GM21717 (cell line): ENCODE measurements around the gene CBFB.
"Not testable (repeated sequence)": the region's sequence is repeated elsewhere in the genome, so short reads cannot be mapped to it uniquely, and the experiment has no call there.

Source experiments
- ATAC-seq: cut with Tn5 transposase; IDR thresholded peaks from one replicate; pipeline ENCODE4 v1.9.1; 2021; ENCODE audit warnings: mild to moderate bottlenecking, moderate library complexity; ENCODE audit not compliant: unreplicated experiment

Gene CBFB

DNA sequence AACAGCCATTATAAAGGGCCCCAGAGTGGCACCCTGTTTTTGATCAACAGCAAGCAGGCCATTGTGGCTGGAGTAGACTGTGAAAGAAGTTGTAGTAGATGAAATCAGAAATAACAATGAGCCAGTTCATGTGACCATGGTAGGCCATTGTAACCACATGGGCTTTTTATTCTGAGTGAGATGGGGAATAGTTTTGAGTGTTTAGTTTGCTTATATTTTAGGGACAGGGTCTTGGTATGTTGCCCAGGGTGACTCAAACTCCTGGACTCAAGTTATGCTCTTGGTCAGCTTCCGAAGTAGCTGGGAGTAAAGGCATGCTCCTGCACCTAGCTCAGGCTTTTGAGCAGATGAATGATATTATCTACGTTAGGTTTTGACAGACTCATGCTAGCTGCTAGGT lies 12.0 kb downstream of the CBFB start:
- no peak for ATAC-seq

DNA sequence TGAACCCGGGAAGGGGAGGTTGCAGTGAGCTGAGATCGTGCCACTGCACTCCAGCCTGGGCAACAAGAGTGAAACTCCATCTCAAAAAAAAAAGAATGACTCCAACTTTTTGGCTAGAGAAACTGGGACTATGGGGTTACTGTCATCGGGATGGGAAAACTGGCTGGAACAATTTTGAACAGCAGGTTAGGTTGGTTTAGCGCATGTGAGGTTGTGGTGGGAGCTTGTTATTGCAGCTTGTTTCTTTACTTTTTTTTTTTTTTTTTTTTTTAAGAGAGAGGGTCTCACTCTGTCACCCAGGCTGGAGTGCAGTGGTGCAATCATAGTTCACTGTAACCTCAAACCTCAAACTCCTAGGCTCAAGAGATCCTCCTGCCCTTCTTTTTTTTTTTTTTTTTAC lies 12.6 kb downstream of the CBFB start:
- not testable (repeated sequence) for ATAC-seq

DNA sequence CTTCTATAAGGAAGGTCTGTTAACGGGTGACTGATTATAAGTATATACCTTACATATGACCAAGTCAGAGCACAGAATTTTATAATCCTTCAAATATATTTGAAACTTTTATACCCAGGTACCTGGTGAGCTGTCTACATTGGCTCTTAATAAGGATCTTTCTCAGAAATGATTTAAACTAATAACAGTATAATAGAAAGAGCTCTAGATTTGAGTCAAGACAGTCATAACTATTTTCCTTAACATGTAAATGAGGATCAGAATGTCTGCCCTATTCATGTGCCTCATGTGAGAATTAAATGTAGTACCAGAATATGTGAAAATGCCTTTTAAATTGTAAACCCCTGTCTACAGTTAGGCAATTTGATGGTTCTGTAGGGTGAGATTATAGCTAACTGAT lies 14.5 kb downstream of the CBFB start:
- no peak for ATAC-seq

DNA sequence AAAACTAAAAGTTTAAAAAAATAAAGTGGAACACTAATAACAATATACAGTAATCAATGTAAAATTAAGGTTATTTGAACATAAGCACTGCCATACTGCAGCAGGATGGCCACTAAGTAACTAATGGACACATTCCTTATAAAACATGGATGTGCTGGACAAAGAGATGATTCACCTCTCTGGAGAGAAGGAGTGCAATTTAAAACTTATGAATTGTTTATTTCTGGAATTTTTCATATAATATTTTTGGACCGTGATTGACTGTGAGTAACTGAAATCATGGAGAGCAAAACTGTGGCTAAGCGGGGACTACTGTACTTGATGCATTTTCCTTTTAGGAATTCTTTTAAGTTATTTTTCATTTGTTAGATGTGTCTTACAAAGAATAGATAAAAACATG lies 21.8 kb downstream of the CBFB start:
- no peak for ATAC-seq

DNA sequence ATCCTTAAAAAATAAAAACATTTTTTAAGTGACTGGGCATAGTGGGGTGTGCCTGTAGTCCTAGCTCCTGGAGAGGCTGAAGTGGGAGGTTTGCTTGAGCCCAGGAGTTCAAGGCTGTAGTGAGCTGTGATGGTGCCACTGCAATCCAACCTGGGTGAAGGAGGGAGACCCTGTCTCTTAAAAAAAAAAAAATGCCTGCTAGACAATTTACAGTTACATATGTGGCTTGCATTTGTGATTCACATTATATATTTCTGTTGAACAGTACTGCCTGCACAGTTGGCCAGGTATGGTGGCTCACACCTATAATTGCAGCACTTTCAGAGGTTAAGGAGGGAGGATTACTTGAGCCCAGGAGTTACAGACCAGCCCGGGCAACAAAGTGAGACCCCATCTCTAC lies 23.4 kb downstream of the CBFB start:
- no peak for ATAC-seq

DNA sequence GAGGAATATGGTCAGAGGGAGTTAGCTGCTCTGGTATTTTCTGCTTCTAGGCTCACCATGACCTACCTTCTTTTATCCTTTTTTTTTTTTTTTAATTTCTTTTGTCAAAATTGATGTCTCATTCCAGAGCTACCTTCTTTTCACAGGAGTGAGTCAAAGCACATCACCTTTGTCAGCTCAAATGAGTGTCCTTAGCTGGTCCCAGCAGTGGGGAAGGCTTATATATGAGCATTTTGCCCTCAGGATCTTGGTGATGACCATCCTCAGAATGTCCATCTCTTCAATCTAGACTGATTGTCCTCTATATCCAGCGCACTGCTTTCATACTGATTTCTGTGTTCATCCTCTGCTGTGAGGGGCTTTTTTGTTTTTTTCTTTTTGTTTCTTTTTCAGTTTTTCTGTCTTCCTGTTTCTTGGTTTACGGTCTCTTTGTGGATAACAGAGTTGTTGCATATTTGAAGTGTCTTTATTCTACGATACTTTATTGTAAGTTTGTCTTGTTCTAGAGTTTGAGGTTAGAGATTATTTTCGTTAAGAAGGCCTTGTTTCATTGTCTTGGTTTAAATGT lies 24.9 kb downstream of the CBFB start:
- ATAC-seq, result no peak

DNA sequence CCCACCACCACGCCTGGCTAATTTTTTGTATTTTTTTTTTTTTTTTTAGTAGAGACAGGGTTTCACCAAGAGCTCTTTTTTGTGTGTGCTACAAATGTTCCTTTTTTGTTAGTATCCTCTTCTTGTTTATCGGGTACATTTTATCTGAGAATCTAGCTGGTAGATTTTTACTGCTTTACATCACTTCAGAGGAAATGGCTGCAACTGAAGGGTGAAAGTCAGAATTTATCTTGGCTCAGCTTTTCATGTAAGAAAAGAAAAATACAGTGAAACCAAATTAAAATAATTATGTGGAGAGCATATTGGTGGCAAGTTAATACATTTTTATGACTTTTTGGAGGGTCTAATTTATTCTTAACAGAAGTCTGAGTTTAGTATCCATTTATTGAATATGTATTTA lies 26.0 kb downstream of the CBFB start:
- ATAC-seq, result no peak

DNA sequence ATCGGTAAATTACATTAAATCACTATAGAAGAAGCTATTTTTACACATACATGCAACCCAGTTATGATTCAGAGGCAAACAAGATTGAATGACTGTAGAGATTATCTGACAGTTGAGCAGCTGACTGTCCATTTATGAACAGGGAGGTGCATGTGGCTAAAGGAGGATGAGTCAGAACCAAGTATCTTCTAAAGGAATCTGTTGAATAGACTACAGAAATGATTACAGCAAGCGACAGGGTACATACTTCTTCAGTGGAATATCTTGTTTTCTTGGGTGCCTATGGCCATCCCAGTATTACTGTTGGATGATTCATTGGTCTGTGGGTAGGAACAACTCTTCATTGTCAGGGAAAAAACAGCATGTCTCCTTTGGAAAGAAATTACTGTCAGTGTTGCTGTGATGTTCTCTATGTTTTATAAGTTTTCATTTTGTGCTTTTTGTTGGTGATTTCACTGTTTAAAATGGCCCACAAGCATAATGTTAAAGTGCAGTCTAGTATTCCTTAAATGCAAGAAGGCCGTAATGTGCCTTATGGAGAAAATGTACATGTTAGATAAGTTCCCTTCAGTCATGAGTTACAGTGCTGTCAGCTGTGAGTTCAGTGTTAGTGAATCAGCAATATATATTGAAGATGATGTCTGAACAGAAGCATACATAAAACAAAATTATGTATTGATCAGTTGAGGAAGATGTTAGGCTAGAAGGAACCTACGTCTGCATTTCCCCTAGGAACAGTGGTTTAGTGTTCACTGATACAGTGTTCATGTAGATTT lies 27.0 kb downstream of the CBFB start:
- no peak for ATAC-seq

DNA sequence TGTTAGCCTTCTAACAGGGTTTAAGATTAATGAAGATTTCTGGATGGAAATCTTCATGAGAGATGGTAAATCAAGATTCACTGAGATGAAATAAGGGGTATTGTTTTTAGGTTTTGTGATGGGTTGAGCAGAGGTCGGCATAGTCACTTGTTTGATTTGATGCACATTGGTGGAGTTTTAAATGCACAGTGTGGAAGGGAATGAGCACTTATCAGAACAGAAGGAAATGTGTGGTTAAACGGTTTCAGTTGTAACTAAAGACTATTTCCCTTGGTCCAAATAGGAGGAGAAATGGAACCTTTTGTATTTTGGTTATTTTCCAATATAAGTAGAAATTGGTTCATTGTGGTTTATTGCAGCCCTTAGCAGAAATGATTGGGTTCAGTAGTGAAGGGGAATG lies 34.1 kb downstream of the CBFB start:
- no peak for ATAC-seq

DNA sequence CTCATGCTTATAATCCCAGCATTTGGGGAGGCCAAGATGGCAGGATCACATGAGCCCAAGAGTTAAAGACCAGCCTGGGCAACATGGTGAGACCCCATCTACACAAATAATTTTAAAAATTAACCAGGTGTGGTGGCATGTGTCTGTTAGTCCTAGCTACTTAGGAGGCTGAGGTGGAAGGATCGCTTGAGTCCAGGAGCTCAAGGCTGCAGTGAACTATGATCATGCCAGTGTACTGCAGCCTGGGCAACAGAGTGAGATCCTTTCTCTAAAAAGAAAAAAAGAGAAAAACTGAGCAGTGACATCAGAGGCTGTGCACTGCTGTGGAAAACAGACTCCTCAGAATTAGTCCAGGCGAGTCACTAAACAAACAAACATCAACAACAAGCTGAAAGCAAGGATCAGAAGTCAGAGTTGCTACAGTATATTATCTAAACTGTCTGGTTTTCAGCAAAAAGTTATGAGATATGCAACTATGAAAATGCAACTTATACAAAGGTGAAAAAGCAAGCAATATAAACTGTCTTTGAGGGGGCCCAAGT lies 39.3 kb downstream of the CBFB start:
- no peak for ATAC-seq

DNA sequence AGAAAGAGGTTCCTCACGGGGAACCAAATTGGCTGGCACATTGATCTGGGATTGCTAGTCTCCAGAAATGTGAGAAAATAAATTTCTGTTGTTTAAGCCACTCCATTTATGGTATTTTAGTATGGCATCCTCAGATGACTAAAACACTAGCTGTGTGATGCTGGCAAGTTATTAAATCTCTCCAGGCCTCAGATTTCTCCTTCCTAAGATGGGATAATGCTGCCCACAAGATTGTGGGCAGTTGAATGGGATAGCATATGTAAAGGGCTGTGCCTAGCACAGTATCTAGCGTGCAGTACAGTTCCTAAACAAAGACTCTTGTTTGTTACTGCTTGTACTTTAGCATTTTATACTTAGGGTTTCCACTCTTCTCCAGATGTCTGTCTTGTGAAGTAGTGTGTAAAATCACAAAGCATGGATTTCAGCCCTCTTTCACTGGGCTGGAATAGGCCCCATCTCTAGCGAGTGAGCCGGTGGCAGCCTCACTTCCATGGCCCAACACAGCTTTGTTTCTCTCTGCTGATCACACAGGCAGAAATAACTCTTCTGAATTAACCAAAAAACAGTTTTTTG lies 42.6 kb downstream of the CBFB start:
- ATAC-seq, result no peak

DNA sequence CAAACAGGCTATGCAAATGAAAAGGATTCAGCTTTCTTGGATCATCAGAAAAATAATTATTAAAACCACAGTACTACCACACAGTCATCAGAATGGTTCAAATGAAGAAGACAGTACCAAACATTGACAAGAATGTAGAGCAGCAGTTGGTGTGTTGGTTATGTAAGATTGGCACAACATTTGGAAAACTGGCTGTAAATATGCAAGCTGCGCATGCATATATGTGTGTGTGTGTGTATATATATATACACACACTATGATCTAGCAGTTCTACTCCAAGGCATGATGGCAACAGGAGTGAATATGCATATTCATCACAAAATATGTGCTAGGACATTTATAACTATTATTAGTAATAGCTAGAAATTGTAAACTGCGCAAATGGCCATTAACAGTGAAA lies 46.4 kb downstream of the CBFB start:
- ATAC-seq, result no peak

DNA sequence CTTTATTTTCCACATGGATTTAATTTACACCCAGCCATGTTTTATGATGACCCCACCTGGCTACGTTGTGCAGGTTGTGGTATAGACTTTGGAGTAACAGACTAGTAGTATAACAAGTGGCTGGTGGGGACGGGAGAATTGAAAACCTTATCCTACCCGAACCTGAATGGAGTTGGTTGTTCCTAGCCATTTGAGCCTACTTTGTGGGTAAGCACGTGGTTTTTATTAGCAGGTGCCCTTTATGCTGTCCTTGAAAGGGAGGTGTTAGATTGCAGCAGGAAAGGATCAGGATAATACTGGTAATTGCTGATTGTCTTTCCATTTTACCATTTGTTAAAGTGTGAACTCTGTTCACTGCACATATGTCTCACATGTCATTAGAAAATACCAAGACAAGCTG lies 48.9 kb downstream of the CBFB start:
- ATAC-seq, result no peak

DNA sequence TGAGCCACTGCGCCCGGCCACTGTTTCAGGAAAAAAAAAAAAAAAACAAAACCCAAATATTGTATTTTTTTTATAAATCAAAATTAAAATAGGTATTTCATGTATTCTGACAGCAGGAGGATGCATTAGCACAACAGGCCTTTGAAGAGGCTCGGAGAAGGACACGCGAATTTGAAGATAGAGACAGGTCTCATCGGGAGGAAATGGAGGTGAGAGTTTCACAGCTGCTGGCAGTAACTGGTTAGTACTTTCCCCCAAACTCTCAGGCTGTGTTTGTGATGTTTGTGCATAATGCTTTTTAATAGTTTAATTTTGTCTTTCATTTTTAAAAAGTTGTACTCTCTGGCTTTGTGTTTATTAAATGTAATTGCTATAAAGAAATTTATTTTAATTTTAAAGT lies 53.2 kb downstream of the CBFB start:
- ATAC-seq, result no peak

DNA sequence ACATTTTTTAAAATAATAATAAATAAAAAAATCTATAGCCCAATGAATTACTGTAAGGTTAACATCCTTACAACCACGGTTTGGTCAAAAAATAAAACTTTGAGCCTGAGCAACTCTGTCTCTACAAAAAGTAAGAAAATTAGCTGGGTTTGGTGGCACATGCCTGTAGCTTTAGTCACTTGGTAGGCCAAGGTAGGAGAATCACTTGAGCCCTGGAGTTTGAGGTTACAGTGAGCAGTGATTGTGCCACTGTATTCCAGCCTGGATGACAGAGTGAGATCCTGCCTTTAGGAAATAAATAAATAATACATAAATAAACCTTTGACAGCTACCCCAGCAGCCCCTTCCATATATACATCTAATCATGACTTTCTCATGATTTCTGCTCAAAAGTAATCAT lies 53.9 kb downstream of the CBFB start:
- ATAC-seq, result no peak

DNA sequence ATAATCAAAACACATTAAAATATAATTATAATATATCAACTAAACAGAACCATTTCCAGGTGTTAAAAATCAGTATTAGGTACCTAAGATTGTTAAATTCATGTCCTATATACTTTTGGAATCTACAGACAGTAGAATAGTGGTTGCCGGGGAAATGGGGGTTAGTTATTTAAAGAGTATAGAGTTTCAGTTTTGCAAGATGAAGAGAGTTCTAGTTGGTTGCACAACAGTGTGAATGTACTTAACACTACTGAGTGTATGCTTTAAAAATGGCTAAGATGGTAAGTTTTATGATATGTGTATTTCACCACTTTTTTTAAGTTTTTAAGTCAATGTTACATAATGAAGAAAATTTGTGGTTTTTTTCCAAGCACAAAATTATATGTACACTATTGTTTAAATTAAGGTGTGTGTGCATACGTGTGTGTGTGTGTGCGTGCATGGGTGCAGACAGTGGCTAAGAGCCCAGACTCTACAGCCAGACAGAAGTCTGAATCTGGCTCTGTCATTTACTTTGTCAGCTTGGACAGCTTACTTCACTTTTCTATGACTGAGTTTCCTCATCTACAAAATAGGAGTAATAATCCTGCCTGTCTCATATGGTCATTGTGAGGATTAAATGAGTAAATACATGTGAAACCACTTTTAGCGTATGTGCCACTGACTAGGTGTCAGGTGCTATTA lies 55.5 kb downstream of the CBFB start:
- ATAC-seq, result no peak

DNA sequence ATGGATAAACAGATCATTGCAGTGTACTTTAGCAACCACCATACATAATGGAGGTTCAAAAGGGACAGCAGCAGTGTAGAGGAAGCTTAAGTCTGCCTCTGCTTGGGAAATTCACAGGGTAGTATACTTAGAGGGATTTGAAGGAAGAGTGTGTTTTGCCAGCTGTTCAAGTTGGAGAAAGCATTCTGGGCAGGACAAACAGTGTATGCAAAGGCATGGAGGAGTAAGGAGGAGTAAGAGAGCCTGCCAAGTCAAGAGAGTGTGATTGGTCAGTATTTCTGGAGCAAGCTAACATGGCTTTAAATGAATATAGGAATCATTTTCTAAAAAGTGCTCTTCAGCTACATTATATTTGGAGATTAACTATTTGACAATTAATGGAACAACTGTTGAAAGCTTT lies 57.9 kb downstream of the CBFB start:
- ATAC-seq, result no peak

DNA sequence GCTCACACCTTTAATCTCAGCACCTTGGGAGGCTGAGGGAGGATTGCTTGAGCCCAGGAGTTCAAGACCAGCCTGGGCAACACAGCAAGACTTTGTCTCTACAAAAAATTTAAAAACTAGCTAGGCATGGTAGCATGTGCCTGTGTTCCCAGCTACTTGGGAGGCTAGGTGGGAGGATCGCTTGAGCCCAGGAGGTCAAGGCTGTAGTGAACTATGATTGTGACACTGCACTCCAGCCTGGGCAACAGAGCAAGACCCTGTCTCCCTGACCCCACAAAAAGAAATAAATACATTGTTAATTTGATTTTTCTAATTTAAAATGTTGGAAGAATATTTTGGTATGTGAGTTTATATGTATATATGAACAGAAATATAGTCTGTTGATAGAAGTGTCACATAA lies 58.3 kb downstream of the CBFB start:
- ATAC-seq, result no peak

DNA sequence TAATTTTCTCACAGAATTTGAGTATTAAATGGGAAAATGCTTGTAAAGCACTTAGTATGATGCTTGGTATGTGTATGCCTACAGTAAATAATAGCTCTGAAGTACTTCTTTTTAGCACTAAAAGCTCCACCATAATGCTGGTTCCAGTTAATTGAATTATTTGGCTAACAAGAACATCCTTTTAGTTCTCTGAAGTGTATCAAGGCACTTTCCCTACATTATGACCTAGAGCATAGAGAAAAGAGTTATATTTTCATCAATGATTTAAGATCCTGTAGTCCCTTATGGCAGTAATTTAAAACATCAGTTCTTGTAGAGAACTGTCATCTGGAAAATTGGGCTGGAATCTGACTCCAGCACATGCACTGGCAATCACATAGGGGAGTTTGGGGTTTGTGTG lies 58.9 kb downstream of the CBFB start:
- no peak for ATAC-seq

DNA sequence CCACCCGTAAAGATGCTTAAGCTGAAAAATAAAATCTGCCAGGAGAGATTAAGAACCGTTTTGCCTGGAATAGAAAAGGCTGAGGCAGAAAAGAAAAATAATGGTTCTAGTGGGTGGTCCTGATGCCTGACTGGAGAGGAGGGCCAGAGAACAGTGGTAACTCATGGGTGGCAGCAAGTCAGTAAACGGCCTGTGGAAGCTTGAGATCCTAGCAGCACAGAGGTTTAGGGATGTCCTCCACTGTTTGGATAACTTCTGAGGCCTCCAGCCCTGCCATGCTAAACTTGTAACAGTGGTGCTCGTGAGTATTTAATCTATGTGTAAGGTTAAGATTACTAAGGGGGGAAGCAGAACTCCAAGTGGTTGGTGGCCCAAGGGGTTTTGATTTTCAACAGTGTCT lies 59.6 kb downstream of the CBFB start:
- no peak for ATAC-seq

DNA sequence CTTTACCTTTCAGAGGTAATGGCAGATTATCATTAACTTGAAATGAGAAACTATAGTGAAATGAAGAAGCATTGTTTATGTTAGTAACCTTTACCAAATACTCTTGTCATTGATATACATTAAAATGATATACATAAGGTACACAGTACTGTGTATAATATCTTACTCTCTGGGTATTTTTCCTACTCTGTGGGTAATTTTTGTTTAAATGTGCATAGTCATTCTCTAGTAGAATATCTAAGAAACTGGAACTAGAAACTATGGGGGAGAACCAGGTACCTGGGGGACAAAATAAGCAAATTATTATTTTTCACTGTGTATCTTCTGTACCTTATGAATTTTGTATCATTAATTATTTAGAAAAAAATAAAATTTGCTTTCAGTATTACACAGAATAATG lies 60.2 kb downstream of the CBFB start:
- no peak for ATAC-seq
